Duodenal mucosa (tissue), 2 donors: ENCODE measurements around the gene TRIM31.
A peak's percentile ranks its signal among the peaks of the same experiment; 100 is the strongest.
"Not testable (repeated sequence)": the region's sequence is repeated elsewhere in the genome, so short reads cannot be mapped to it uniquely, and the experiment has no call there.

Experiments
- H3K27ac ChIP-seq: one replicate; pipeline ENCODE4 v1.7.0; 2013; ENCODE audit warnings: low read depth, low read length
- H3K27me3 ChIP-seq, 2 donors: one replicate each; pipeline ENCODE4 v1.7.0; 2013; ENCODE audit warnings: low read length in 2 of 2, control low read depth in 1 of 2; ENCODE audit not compliant: insufficient read depth in 2 of 2, control insufficient read depth in 1 of 2
- H3K36me3 ChIP-seq, 2 donors: one replicate each; pipeline ENCODE4 v1.7.0; 2013; ENCODE audit warnings: low read length in 2 of 2, control low read depth in 1 of 2; ENCODE audit not compliant: insufficient read depth in 2 of 2, control insufficient read depth in 1 of 2
- H3K4me1 ChIP-seq, 2 donors: one replicate each; pipeline ENCODE4 v1.7.0; 2013; ENCODE audit warnings: low read length in 2 of 2, control low read depth in 1 of 2; ENCODE audit not compliant: insufficient read depth in 2 of 2, control insufficient read depth in 1 of 2
- H3K4me3 ChIP-seq, 2 donors: one replicate each; pipeline ENCODE4 v1.7.0; 2013; ENCODE audit warnings: low read length in 2 of 2, low read depth in 1 of 2
- H3K9ac ChIP-seq, 2 donors: one replicate each; pipeline ENCODE4 v1.7.0; 2013; ENCODE audit warnings: low read length in 2 of 2, low read depth in 1 of 2
- H3K9me3 ChIP-seq, 2 donors: one replicate each; pipeline ENCODE4 v1.7.0; 2013; ENCODE audit warnings: low read length in 2 of 2, control low read depth in 1 of 2; ENCODE audit not compliant: control insufficient read depth in 1 of 2

TRIM31 gene

GRCh38 chr6:30147096-30147495 lies 34.2 kb upstream of the TRIM31 start:
- peaks cover 0 to 4% of the 10 kb centered on the region in 2 donors for H3K36me3 ChIP-seq
- H3K27me3 ChIP-seq, result no peaks in the 10 kb centered on the region
- H3K4me3 ChIP-seq, result no peak overlapping the region
- peaks cover 12 to 13% of the 10 kb centered on the region in 2 donors for H3K4me1 ChIP-seq
- no peaks in the 10 kb centered on the region for H3K9me3 ChIP-seq
- no peak overlapping the region for H3K9ac ChIP-seq
- no peak overlapping the region for H3K27ac ChIP-seq

DNA sequence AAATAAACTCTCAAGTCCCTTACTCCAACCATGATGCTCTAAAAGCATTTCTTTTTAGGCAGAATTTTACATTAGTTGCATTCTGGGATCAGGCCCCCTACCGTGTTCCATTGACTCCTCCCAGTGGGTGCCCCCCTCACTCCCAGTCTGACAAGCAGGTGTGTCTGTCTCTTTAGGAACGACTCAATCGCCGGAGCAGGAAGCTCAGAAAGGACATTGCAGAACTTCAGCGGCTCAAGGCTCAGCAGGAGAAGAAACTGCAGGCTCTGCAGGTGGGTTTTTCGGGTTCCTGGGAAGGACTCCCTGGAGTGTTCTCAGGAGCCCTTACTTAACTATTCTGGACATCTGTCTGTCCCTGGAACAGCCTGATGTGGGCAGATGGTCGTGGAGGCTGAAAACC lies 32.9 kb upstream of the TRIM31 start:
- no peaks in the 10 kb centered on the region for H3K27me3 ChIP-seq
- peaks cover 0 to 4% of the 10 kb centered on the region in 2 donors for H3K36me3 ChIP-seq
- H3K4me3 ChIP-seq, result no peak overlapping the region

DNA sequence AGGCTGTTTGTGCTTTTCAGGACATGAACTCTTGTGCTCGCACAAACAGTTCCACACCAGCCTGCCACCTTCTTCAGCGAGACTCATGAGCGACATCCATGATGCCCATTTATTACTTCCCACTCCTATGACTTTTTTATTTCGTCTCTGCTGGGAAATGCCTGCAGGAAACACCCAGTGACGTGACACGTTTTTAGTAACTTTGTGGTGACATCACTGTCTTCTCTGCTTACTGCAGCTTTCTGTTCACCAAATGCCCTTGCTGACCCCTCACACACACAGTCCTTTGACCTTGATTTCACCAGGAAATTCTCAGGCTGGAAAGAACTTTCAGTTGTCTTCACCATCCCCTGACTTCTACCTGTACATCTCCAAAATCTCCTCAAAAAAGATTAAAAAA lies 31.9 kb upstream of the TRIM31 start:
- Histone ChIP-seq H3K4me3 (no peak overlapping the region), H3K9ac (no peak overlapping the region), H3K27me3 (no peaks in the 10 kb centered on the region), H3K4me1 (peaks cover 12 to 13% of the 10 kb centered on the region in 2 donors), H3K9me3 (no peaks in the 10 kb centered on the region), H3K27ac (no peak overlapping the region), H3K36me3 (peaks cover 0 to 4% of the 10 kb centered on the region in 2 donors)

More for the DNA sequence above, 32.9 kb upstream of the TRIM31 start:
- Histone ChIP-seq H3K9ac (no peak overlapping the region), H3K27ac (no peak overlapping the region), H3K4me1 (peaks cover 12 to 13% of the 10 kb centered on the region in 2 donors), H3K9me3 (no peaks in the 10 kb centered on the region)

DNA sequence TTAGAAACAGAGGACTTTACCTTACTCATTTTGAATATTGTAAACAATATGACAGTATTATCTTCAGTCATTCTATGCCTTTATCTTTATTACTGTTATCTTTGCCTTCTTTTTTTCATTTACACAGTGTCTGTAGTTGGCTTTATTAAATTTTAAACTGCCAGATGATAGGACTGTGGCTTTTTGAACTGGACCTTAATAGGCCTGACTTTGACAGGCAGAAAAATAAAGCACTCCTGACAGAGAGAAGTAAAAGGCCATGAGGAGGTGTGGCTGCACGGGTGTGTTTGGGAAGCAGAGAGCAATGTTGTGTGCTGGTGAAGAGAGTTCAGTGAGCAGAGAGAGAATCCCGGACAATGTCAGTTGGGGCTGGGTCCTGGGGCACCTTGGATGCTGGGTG lies 30.9 kb upstream of the TRIM31 start:
- H3K4me1 ChIP-seq, result peaks cover 12 to 13% of the 10 kb centered on the region in 2 donors
- no peaks in the 10 kb centered on the region for H3K27me3 ChIP-seq
- peak overlapping the region in 1 of 2 donors; percentile 25 for H3K4me3 ChIP-seq
- peaks cover 0 to 4% of the 10 kb centered on the region in 2 donors for H3K36me3 ChIP-seq
- no peak overlapping the region for H3K9ac ChIP-seq
- H3K9me3 ChIP-seq, result no peaks in the 10 kb centered on the region
- H3K27ac ChIP-seq, result no peak overlapping the region

- H3K27ac ChIP-seq, result no peak overlapping the region
- H3K9me3 ChIP-seq, result no peaks in the 10 kb centered on the region
- H3K36me3 ChIP-seq, result no peaks in the 10 kb centered on the region
- H3K4me1 ChIP-seq, result peaks cover 12 to 13% of the 10 kb centered on the region in 2 donors
- no peak overlapping the region for H3K4me3 ChIP-seq
- no peak overlapping the region for H3K9ac ChIP-seq
- no peaks in the 10 kb centered on the region for H3K27me3 ChIP-seq
These were observed 29.8 kb upstream of the TRIM31 start for GRCh38 chr6:30142665-30143064.

DNA sequence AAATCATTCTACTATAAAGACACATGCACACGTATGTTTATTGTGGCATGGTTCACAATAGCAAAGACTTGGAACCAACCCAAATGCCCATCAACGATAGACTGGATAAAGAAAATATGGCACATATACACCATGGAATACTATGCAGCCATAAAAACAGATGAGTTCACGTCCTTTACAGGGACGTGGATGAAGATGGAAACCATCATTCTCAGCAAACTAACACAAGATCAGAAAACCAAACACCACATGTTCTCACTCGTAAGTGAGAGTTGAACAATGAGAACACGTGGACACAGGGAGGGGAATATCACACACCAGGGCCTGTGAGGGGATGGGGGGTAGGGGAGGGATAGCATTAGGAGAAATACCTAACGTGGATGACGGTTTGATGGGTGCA lies 27.4 kb upstream of the TRIM31 start:
- H3K4me3 ChIP-seq, H3K27me3 ChIP-seq, H3K9ac ChIP-seq, H3K36me3 ChIP-seq, H3K27ac ChIP-seq, H3K9me3 ChIP-seq: not testable (repeated sequence)
- H3K4me1 ChIP-seq, result peaks cover 21 to 25% of the 10 kb centered on the region in 2 donors

GRCh38 chr6:30136570-30137286 lies 23.8 kb upstream of the TRIM31 start:
- Histone ChIP-seq H3K9me3 (no peaks in the 10 kb centered on the region), H3K9ac (peak overlapping the region in 1 of 2 donors; percentile 27), H3K36me3 (no peaks in the 10 kb centered on the region), H3K4me1 (peaks cover 8 to 15% of the 10 kb centered on the region in 2 donors), H3K4me3 (peak overlapping the region; percentile 38 to 43), H3K27ac (no peak overlapping the region), H3K27me3 (peaks cover 4% of the 10 kb centered on the region in 2 donors)

- no peak within 1 kb of the TSS for H3K27ac ChIP-seq
These were observed 22.9 kb upstream of the TRIM31 start, which contains the start of gene TRIM40 for GRCh38 chr6:30135757-30136156. TSS of gene TRIM40 (plus strand) at chr6:30136140. CDS start at chr6:30137037, 897 bp downstream.

DNA sequence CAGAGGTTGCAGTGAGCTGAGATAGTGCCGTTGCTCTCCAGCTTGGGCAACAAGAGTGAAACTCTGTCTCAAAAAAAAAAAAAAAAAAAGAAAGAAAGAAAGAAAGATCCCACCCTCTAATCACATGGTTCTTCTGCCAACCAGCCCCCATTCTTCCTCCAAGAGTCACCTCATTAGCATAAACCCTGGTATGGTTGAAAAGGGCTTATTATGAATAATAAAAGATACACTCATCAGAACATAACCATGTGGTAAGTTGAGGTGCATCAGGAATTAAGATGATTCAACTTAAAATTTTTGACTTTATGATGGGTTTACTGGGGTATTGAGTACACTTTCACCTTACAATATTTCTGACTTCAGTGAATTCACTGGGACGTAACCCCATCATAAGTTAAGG lies 22.3 kb upstream of the TRIM31 start:
- Histone ChIP-seq H3K9me3 (no peaks in the 10 kb centered on the region), H3K9ac (no peak overlapping the region), H3K36me3 (no peaks in the 10 kb centered on the region), H3K27ac (no peak overlapping the region), H3K4me3 (no peak overlapping the region), H3K4me1 (peaks cover 16 to 23% of the 10 kb centered on the region in 2 donors), H3K27me3 (peaks cover 4% of the 10 kb centered on the region in 2 donors)

More at GRCh38 chr6:30135757-30136156, 22.9 kb upstream of the TRIM31 start, which contains the start of gene TRIM40:
- Histone ChIP-seq H3K36me3 (no peaks in the 10 kb centered on the region), H3K4me3 (peak within 1 kb of the TSS; percentile 38 to 43), H3K27me3 (peaks cover 4% of the 10 kb centered on the region in 2 donors), H3K9me3 (no peaks in the 10 kb centered on the region), H3K9ac (peak within 1 kb of the TSS; percentile 12 to 27), H3K4me1 (peaks cover 10 to 17% of the 10 kb centered on the region in 2 donors)

DNA sequence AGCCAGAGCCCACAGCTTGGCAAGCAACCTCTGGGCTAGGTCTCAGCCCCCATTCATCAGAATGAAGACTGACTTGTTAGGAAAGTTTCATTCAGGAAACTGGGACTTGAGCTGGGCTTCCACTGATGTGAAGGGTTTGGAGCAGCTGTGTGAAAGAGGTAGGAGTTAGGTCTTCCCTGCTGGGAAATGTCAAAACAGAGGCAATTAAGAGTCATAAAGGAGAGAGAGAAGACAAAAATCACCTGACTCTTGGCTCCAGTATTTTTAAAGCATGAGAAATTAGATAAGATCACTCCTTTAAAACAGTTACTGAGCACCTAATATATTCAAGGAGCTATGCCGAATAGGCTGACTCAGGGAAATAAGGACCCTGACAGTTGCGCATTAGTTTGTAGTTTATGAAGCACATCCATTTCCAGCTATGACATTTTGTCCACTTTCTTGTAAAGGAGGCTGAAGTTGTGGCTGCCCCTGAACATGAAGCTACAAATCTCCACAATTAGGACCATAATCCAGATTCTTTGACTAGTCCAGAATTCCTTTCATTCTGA lies 19.1 kb upstream of the TRIM31 start:
- Histone ChIP-seq H3K27ac (no peak overlapping the region), H3K4me1 (peaks cover 26 to 34% of the 10 kb centered on the region in 2 donors), H3K27me3 (peaks cover 8 to 13% of the 10 kb centered on the region in 2 donors), H3K4me3 (no peak overlapping the region), H3K9ac (no peak overlapping the region), H3K9me3 (no peaks in the 10 kb centered on the region), H3K36me3 (no peaks in the 10 kb centered on the region)
